Keratinocyte (primary cell): Measurements from ENCODE around the gene YWHAB.

Experiments
- EZH2 ChIP-seq: IDR thresholded peaks from one replicate; pipeline ENCODE4 v1.6.1; 2012; ENCODE audit warnings: inconsistent platforms, mild to moderate bottlenecking, low read length, moderate library complexity
- TF ChIP-seq, protein P1 (sequence below), 3 experiments: IDR thresholded peaks in 1 of 3; conservative IDR thresholded peaks in 1 of 3; optimal IDR thresholded peaks in 1 of 3; 2 replicates in 2 of 3; 3 replicates in 1 of 3; pipeline versions ENCODE3 to v1.5.1; 2011; ENCODE audit warnings: low read length in 3 of 3, mild to moderate bottlenecking in 3 of 3, moderate library complexity in 2 of 3, control low read depth in 1 of 3, inconsistent platforms in 1 of 3; ENCODE audit not compliant: insufficient read depth in 2 of 3; ENCODE audit errors: extremely low read depth in 1 of 3

DNA sequence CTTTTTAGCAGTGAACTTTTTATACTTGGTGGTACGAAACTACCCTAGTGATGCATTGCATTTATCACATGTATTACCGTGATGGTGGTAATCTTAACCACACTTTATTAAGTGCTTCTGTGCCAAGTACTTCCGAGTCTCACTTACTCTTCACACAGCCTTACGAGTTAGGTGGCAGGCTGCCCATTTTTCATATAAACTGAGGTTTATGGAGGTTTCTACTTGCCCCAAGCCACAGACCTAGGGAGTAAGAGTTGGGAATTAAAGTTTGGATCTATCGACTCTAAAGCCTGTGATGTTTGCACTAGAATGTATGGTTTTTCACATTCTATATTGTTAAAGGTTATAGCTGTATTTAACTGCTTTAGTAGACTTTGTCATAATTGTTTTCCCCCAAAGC is 18.9 kb downstream of the YWHAB start:
- TF ChIP-seq, protein P1, sequence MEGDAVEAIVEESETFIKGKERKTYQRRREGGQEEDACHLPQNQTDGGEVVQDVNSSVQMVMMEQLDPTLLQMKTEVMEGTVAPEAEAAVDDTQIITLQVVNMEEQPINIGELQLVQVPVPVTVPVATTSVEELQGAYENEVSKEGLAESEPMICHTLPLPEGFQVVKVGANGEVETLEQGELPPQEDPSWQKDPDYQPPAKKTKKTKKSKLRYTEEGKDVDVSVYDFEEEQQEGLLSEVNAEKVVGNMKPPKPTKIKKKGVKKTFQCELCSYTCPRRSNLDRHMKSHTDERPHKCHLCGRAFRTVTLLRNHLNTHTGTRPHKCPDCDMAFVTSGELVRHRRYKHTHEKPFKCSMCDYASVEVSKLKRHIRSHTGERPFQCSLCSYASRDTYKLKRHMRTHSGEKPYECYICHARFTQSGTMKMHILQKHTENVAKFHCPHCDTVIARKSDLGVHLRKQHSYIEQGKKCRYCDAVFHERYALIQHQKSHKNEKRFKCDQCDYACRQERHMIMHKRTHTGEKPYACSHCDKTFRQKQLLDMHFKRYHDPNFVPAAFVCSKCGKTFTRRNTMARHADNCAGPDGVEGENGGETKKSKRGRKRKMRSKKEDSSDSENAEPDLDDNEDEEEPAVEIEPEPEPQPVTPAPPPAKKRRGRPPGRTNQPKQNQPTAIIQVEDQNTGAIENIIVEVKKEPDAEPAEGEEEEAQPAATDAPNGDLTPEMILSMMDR (optimal IDR thresholded peaks at IDR 0.05 in 1 of 3, IDR thresholded peaks at IDR 0.05 in 1 of 3, conservative IDR thresholded peaks at IDR 0.05 in 1 of 3; ENCODE audit: extremely low read depth in 1 of 3, insufficient read depth in 2 of 3, low read length in 3 of 3): no peak
- TF ChIP-seq EZH2: no peak
